Measurements from ENCODE around the gene ZFP1. TPM values are rescaled to one million over a fixed set of nuclear protein-coding genes. Genes with fewer than 3 reads are reported as not detected.

ZFP1 gene
- total RNA-seq, 1 donor from 2014 or later, result 11.3 TPM

- Histone ChIP-seq H3K4me1 (no peaks in the 10 kb centered on the region), H3K27ac (no peak overlapping the region), H3K36me3 (no peaks in the 10 kb centered on the region), H3K4me3 (no peak overlapping the region), H3K9me3 (no peaks in the 10 kb centered on the region), H3K27me3 (no peaks in the 10 kb centered on the region)
- no peak for DNase-seq (ENCODE audit: extremely low spot score in 2 of 2)
- intact Hi-C loops (cut with DNase I), result no loop called here
- no peak for TF ChIP-seq CTCF (IDR thresholded peaks at IDR 0.05)
- TF ChIP-seq POLR2A (IDR thresholded peaks at IDR 0.05), result no peak
- TF ChIP-seq POLR2AphosphoS5 (IDR thresholded peaks at IDR 0.05; ENCODE audit: insufficient read depth in 1 of 2, low read depth in 1 of 2), result no peak
Observed at GRCh38 chr16:75188832-75189477, 40.6 kb downstream of the ZFP1 start.

GRCh38 chr16:75189638-75190245 lies 41.4 kb downstream of the ZFP1 start:
- Histone ChIP-seq H3K4me1 (no peaks in the 10 kb centered on the region), H3K4me3 (no peak overlapping the region), H3K9me3 (no peaks in the 10 kb centered on the region), H3K27me3 (no peaks in the 10 kb centered on the region), H3K27ac (no peak overlapping the region), H3K36me3 (no peaks in the 10 kb centered on the region)
- no peak for DNase-seq (ENCODE audit: extremely low spot score in 2 of 2)
- TF ChIP-seq CTCF (IDR thresholded peaks at IDR 0.05) (no peak), POLR2AphosphoS5 (IDR thresholded peaks at IDR 0.05; ENCODE audit: insufficient read depth in 1 of 2, low read depth in 1 of 2) (no peak), POLR2A (IDR thresholded peaks at IDR 0.05) (no peak)
- intact Hi-C loops (cut with DNase I), result loop anchor here (10.0 kb wide), 1 partner anchor 215 kb away; no protein-coding TSS in a partner anchor

GRCh38 chr16:75192606-75193264 lies 44.4 kb downstream of the ZFP1 start:
- no peak for TF ChIP-seq POLR2A (IDR thresholded peaks at IDR 0.05)
- no peaks in the 10 kb centered on the region for H3K9me3 ChIP-seq
- H3K4me1 ChIP-seq, result no peaks in the 10 kb centered on the region
- peak in 1 of 2 donors; percentile 22 for DNase-seq (ENCODE audit: extremely low spot score in 2 of 2)
- intact Hi-C loops (cut with DNase I), result loop anchor here (10.0 kb wide), 1 partner anchor 212 kb away; no protein-coding TSS in a partner anchor
- H3K27me3 ChIP-seq, result no peaks in the 10 kb centered on the region
- H3K4me3 ChIP-seq, result no peak overlapping the region
- no peaks in the 10 kb centered on the region for H3K36me3 ChIP-seq
- no peak overlapping the region for H3K27ac ChIP-seq

GRCh38 chr16:75193265-75193650 lies 44.9 kb downstream of the ZFP1 start:
- H3K27me3 ChIP-seq, result no peaks in the 10 kb centered on the region

More at GRCh38 chr16:75193265-75193650, 44.9 kb downstream of the ZFP1 start:
- H3K36me3 ChIP-seq, result no peaks in the 10 kb centered on the region
- H3K9me3 ChIP-seq, result no peaks in the 10 kb centered on the region
- peak in 1 of 2 donors; percentile 19 for DNase-seq (ENCODE audit: extremely low spot score in 2 of 2)
- H3K27ac ChIP-seq, result no peak overlapping the region
- intact Hi-C loops (cut with DNase I), result loop anchor here (10.0 kb wide), 1 partner anchor 212 kb away; no protein-coding TSS in a partner anchor
- H3K4me3 ChIP-seq, result no peak overlapping the region
- TF ChIP-seq POLR2A (IDR thresholded peaks at IDR 0.05) (no peak), CTCF (IDR thresholded peaks at IDR 0.05) (no peak), POLR2AphosphoS5 (IDR thresholded peaks at IDR 0.05; ENCODE audit: insufficient read depth in 1 of 2, low read depth in 1 of 2) (no peak)
- H3K4me1 ChIP-seq, result no peaks in the 10 kb centered on the region

Measured in vagina (tissue), 2 donors.